GM12878 (cell line): ENCODE measurements around the gene ANKRD33. TPM values are rescaled to one million over a fixed set of nuclear protein-coding genes. Genes with fewer than 3 reads are reported as not detected.

Source experiments
- ATAC-seq: fragments of 200-7000 bp; cut with Tn5 transposase; 3 replicates; pipeline ENCODE4 v1.9.1; 2020; ENCODE audit warnings: mild to moderate bottlenecking, moderate library complexity
- BruUV-seq: library from RNA; stranded (reverse); fragments of 400-500 nt; replicated peaks from 2 replicates; lab custom pipeline; 2021; lab: Mats Ljungman, UMichigan
- CTCF ChIA-PET: fragments of 300-600 bp; sonication (Branson Sonifier 250); formaldehyde crosslinking; extraction: SDS; loops from one replicate; lab custom pipeline; 2021; ENCODE audit warnings: inconsistent platforms; lab: Yijun Ruan, JAX
- POLR2A ChIA-PET: fragments of 350-600 bp; formaldehyde crosslinking; extraction: SDS; loops from one replicate; lab custom pipeline; 2021; ENCODE audit warnings: inconsistent platforms; lab: Charles Lee
- RAD21 ChIA-PET: fragments of 300-600 bp; sonication (Branson Sonifier 250); formaldehyde crosslinking; loops from one replicate; lab custom pipeline; 2023; ENCODE audit warnings: antibody characterized with exemption; ENCODE audit not compliant: unreplicated experiment; lab: Charles Lee
- SMC1A ChIA-PET: fragments of 300-600 bp; sonication (Branson Sonifier 250); formaldehyde crosslinking; loops from one replicate; lab custom pipeline; 2023; ENCODE audit not compliant: unreplicated experiment, uncharacterized antibody; lab: Charles Lee
- DNase-seq: peaks from one replicate; pipeline ENCODE4 v3.0.0-alpha.2; 2011; ENCODE audit warnings: low read depth, low spot score
- FAIRE-seq: peaks from 3 replicates; lab custom pipeline; 2011; peaks lifted over from hg19 to GRCh38; lab: Jason Lieb, UNC
- H2AFZ ChIP-seq: 2 replicates; pipeline ENCODE4 v1.6.0; 2011; ENCODE audit warnings: low read depth, low read length, control low read depth; ENCODE audit not compliant: control insufficient read depth
- H3K27ac ChIP-seq: 2 replicates; pipeline ENCODE4 v1.5.1; 2011; ENCODE audit warnings: control low read depth; ENCODE audit not compliant: control insufficient read depth, insufficient read depth
- H3K27me3 ChIP-seq, 2 experiments: replicated peaks in 1 of 2; 2 replicates each; pipeline versions ENCODE4 v1.6.0 to v1.6.1; 2011; ENCODE audit warnings: low read length in 1 of 2; ENCODE audit not compliant: control insufficient read depth in 2 of 2, insufficient read depth in 2 of 2
- H3K36me3 ChIP-seq, 2 experiments: 2 replicates each; pipeline ENCODE4 v1.5.1; 2011; ENCODE audit warnings: low read length in 1 of 2; ENCODE audit not compliant: control insufficient read depth in 2 of 2, insufficient read depth in 2 of 2
- H3K4me1 ChIP-seq: 2 replicates; pipeline ENCODE4 v1.6.1; 2011; ENCODE audit warnings: mild to moderate bottlenecking, low read length, moderate library complexity, mixed read lengths; ENCODE audit not compliant: control insufficient read depth, insufficient read depth
- H3K4me2 ChIP-seq: 2 replicates; pipeline ENCODE4 v1.6.0; 2011; ENCODE audit warnings: control low read depth; ENCODE audit not compliant: control insufficient read depth, insufficient read depth
- H3K4me3 ChIP-seq: fragments of 200-600 bp; sonication (generic); 2 replicates; pipeline ENCODE4 v1.5.1; 2016
- H3K79me2 ChIP-seq: 2 replicates; pipeline ENCODE4 v1.6.0; 2011; ENCODE audit warnings: low read length; ENCODE audit not compliant: control insufficient read depth, insufficient read depth
- H3K9ac ChIP-seq: 2 replicates; pipeline ENCODE4 v1.8.0; 2011; ENCODE audit warnings: low read length, control low read depth, mixed read lengths; ENCODE audit not compliant: control insufficient read depth, insufficient read depth
- H3K9me3 ChIP-seq: replicated peaks from 3 replicates; pipeline ENCODE4 v1.5.1; 2011; ENCODE audit warnings: mild to moderate bottlenecking, low read length; ENCODE audit not compliant: control insufficient read depth, insufficient read depth
- H4K20me1 ChIP-seq: 2 replicates; pipeline ENCODE4 v1.6.0; 2011; ENCODE audit not compliant: control insufficient read depth, insufficient read depth
- ETV6 ChIP-seq, 2 experiments: fragments of 450-650 bp in 1 of 2; IDR thresholded peaks in 1 of 2; conservative IDR thresholded peaks in 1 of 2; 2 replicates each; pipeline ENCODE4 v1.6.1; 2014; ENCODE audit warnings: antibody characterized with exemption in 1 of 2, borderline replicate concordance in 1 of 2, low read depth in 1 of 2, mild to moderate bottlenecking in 1 of 2, moderate library complexity in 1 of 2
- JUND ChIP-seq: IDR thresholded peaks from 2 replicates; pipeline ENCODE4 v1.6.1; 2012; ENCODE audit warnings: low read depth, mild to moderate bottlenecking, low read length, improper control_type of control experiment, moderate library complexity
- SMARCA5 ChIP-seq: fragments of 450-650 bp; IDR thresholded peaks from 2 replicates; pipeline ENCODE4 v1.6.1; 2017; ENCODE audit warnings: mild to moderate bottlenecking
- SMC3 ChIP-seq: IDR thresholded peaks from 2 replicates; pipeline ENCODE4 v1.6.1; 2011; ENCODE audit warnings: low read length, improper control_type of control experiment, borderline replicate concordance
- SPI1 ChIP-seq: IDR thresholded peaks from 2 replicates; pipeline ENCODE4 v1.6.1; 2011; ENCODE audit warnings: low read depth, mild to moderate bottlenecking, low read length, moderate library complexity, borderline replicate concordance; ENCODE audit not compliant: insufficient read depth
- ZBED1 ChIP-seq: IDR thresholded peaks from 2 replicates; pipeline ENCODE4 v1.6.1; 2016; ENCODE audit warnings: borderline replicate concordance
- ZNF384 ChIP-seq: IDR thresholded peaks from 2 replicates; pipeline ENCODE4 v1.6.1; 2012; ENCODE audit warnings: low read depth, mild to moderate bottlenecking, low read length, improper control_type of control experiment, borderline replicate concordance
- ZNF622 ChIP-seq: fragments of 450-650 bp; IDR thresholded peaks from 2 replicates; pipeline ENCODE4 v1.6.1; 2017; ENCODE audit warnings: mild to moderate bottlenecking, inconsistent platforms
- WGBS: methylation state at CpG from one replicate; pipeline ENCODE4 v1.1.6; 2016; ENCODE audit warnings: low lambda C conversion rate; ENCODE audit not compliant: insufficient replicate concordance, insufficient coverage; ENCODE audit errors: missing lambda C conversion rate; 5-methylcytosine and 5-hydroxymethylcytosine counted together
- in situ Hi-C: fragments of 300-500 bp; cut with MboI; formaldehyde crosslinking; loops from 9 replicates; pipeline ENCODE4 v1.14.3; 2018; ENCODE audit warnings: mixed read lengths
- intact Hi-C: fragments of 100-400 bp; cut with micrococcal nuclease; formaldehyde crosslinking; loops from one replicate; pipeline ENCODE4 v1.14.2; 2022; ENCODE audit not compliant: unreplicated experiment
- polyA plus RNA-seq, 11 experiments: library from polyadenylated mRNA; depleted of rRNA in 4 of 11; unstranded in 6 of 11; stranded (reverse) in 5 of 11; fragments of >200 nt; fragmentation: Nextera tagmentation in 4 of 11; fragmentation: Illumina TruSeq in 1 of 11; extraction: Ambion mirVana in 4 of 11; extraction: Trizol in 1 of 11; gene quantifications; 1 replicate in 1 of 11; 2 replicates in 10 of 11; pipeline versions ENCODE4 v1.2.1 to v1.2.3, GENCODE V29; 2011 to 2016; ENCODE audit warnings: inconsistent platforms in 2 of 11, missing spikeins in 2 of 11, low read depth in 1 of 11
- total RNA-seq, 4 experiments: library from RNA; depleted of rRNA in 3 of 4; stranded (reverse); fragments of >200 nt in 3 of 4; fragmentation: Illumina TruSeq in 1 of 4; extraction: Trizol in 1 of 4; gene quantifications; 2 replicates each; pipeline versions ENCODE4 v1.2.1 to v1.2.3, GENCODE V29; 2013 to 2021
- TF ChIP-seq, protein P1 (sequence below): IDR thresholded peaks from 2 replicates; pipeline ENCODE4 v1.6.1; 2012; ENCODE audit warnings: low read depth, low read length, improper control_type of control experiment
- TF ChIP-seq, protein P2 (sequence below): fragments of 450-650 bp; formaldehyde crosslinking; IDR thresholded peaks from 2 replicates; pipeline ENCODE4 v1.4.0; 2020; ENCODE audit warnings: mild to moderate bottlenecking, moderate library complexity

ANKRD33 gene
- total and polyA plus RNA-seq, 10 of the 15 experiments (the other 5 are each of a cell fraction or from before 2014, with no cell fraction given), result not detected

DNA sequence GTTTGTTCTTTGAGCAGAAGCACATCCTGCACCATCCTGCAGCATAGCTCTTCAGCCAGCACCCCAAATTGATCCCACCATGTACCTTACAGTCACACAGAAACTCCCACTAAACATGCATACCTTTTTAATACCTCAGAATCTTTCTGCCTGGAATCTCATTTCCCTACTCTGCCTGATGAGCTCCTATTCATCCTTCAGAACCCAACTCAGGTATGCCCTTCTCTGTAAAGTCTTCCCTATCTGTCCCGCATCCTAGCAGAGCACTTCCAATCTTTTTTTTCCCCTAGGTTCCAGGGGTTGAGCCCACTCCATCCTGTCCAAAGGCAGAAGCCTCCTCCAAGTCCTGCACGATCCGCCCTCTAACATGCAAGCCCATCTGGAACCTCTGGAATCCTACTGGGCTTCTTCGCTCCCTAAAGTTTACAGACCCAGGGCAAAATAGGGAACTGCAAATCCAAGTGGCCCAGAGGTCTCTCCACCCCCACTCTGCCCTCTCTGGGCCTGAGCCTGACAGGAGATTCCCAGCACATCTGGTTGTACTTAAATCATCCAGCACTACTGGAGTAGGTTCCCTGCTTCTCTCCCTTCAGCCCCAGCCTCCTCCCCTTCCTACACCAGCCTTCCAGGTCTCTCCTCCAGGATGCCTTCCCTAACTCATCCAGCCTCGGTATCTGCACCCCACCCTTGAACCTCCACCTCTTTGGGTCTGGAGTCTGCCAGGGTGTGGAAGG is 35.3 kb upstream of the ANKRD33 start (continued):
- TF ChIP-seq JUND (no peak), ZBED1 (no peak), SMC3 (no peak), ZNF622 (no peak), ZNF384 (no peak)
- TF ChIP-seq, protein P1, sequence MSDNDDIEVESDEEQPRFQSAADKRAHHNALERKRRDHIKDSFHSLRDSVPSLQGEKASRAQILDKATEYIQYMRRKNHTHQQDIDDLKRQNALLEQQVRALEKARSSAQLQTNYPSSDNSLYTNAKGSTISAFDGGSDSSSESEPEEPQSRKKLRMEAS, result no peak

DNA sequence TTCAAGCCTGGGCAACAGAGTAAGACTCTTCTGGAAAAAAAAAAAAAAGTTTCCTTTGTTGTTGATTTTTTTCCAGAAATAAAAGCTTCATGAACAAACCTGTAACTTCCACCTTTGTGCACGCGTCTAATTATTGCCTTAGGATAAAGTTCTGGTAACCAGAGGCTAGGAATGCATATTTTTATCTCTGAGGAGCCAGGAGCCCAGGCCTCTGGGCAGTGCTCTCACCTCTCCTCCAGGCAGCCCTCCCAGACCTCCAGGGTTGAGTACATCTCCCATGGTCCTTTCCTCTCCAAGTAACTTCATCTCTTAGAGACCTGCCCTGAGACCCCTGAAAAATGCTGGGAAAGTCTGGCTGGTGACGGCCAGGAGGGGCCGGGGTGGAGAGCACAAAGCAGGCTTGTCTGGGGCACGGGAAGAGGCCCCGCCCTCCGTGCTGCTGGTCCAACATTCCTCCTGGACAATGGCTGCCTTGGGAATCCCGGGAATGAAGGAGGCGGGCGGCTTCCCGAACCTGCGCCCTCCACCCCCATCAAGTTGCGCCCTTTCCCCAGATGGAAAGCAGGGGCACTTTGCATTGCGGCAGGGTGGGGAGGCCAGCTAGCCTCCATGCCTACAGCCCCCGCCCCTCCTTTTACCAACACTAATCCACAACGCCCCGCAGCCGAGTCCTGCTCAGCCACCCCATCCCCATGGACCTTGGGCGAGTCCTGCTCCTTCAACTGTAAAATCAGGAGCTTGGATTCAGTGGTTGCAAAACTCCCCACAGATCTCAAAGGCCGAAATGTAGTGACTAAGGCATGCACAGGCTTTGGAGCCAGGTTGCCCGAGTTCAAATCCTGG is 32.1 kb upstream of the ANKRD33 start:
- H3K4me3 ChIP-seq, result no peak overlapping the region
- FAIRE-seq (no peak), ATAC-seq (no peak), DNase-seq (no peak)
- in situ Hi-C loops (no loop called here), intact Hi-C loops (no loop called here)
- H3K4me1 ChIP-seq, result no peaks in the 10 kb centered on the region
- H3K27ac ChIP-seq, result no peak overlapping the region
- no peaks in the 10 kb centered on the region for H4K20me1 ChIP-seq
- no peaks in the 10 kb centered on the region for H3K9me3 ChIP-seq
- WGBS, result 39% methylated on average over 18 of the region's 21 CpGs
- no peak overlapping the region for H2AFZ ChIP-seq
- H3K36me3 ChIP-seq, result no peaks in the 10 kb centered on the region
- no TSS peak for BruUV-seq
- ChIA-PET SMC1A (no interaction called here), RAD21 (no interaction called here), POLR2A (no interaction called here), CTCF (no interaction called here)
- H3K27me3 ChIP-seq, result no peaks in the 10 kb centered on the region; a peak in 2 of 4 replicates
- H3K79me2 ChIP-seq, result no peaks in the 10 kb centered on the region
- H3K4me2 ChIP-seq, result no peak overlapping the region
- TF ChIP-seq SMARCA5, result no peak
- no peak for TF ChIP-seq ETV6 (conservative IDR thresholded peaks at IDR 0.05 in 1 of 2, IDR thresholded peaks at IDR 0.05 in 1 of 2; ENCODE audit: borderline replicate concordance in 1 of 2, low read depth in 1 of 2)
- no peak for TF ChIP-seq SPI1
- TF ChIP-seq, protein P2, sequence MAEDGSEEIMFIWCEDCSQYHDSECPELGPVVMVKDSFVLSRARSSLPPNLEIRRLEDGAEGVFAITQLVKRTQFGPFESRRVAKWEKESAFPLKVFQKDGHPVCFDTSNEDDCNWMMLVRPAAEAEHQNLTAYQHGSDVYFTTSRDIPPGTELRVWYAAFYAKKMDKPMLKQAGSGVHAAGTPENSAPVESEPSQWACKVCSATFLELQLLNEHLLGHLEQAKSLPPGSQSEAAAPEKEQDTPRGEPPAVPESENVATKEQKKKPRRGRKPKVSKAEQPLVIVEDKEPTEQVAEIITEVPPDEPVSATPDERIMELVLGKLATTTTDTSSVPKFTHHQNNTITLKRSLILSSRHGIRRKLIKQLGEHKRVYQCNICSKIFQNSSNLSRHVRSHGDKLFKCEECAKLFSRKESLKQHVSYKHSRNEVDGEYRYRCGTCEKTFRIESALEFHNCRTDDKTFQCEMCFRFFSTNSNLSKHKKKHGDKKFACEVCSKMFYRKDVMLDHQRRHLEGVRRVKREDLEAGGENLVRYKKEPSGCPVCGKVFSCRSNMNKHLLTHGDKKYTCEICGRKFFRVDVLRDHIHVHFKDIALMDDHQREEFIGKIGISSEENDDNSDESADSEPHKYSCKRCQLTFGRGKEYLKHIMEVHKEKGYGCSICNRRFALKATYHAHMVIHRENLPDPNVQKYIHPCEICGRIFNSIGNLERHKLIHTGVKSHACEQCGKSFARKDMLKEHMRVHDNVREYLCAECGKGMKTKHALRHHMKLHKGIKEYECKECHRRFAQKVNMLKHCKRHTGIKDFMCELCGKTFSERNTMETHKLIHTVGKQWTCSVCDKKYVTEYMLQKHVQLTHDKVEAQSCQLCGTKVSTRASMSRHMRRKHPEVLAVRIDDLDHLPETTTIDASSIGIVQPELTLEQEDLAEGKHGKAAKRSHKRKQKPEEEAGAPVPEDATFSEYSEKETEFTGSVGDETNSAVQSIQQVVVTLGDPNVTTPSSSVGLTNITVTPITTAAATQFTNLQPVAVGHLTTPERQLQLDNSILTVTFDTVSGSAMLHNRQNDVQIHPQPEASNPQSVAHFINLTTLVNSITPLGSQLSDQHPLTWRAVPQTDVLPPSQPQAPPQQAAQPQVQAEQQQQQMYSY (CRISPR knock-in tag), result no peak
- no peak overlapping the region for H3K9ac ChIP-seq
